ENCODE measurements around the gene CHMP6.

- TF ChIP-seq, protein P1, sequence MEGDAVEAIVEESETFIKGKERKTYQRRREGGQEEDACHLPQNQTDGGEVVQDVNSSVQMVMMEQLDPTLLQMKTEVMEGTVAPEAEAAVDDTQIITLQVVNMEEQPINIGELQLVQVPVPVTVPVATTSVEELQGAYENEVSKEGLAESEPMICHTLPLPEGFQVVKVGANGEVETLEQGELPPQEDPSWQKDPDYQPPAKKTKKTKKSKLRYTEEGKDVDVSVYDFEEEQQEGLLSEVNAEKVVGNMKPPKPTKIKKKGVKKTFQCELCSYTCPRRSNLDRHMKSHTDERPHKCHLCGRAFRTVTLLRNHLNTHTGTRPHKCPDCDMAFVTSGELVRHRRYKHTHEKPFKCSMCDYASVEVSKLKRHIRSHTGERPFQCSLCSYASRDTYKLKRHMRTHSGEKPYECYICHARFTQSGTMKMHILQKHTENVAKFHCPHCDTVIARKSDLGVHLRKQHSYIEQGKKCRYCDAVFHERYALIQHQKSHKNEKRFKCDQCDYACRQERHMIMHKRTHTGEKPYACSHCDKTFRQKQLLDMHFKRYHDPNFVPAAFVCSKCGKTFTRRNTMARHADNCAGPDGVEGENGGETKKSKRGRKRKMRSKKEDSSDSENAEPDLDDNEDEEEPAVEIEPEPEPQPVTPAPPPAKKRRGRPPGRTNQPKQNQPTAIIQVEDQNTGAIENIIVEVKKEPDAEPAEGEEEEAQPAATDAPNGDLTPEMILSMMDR (IDR thresholded peaks at IDR 0.05) = no peak
- TF ChIP-seq POLR2A (IDR thresholded peaks at IDR 0.05) = no peak
Observed at GRCh38 chr17:80950466-80951120, 41.0 kb upstream of the CHMP6 start.
